Thyroid gland (tissue), 4 donors: ENCODE measurements around the gene MED25.

Experiments used
- CTCF ChIP-seq, 6 experiments: fragments of 200-600 bp in 3 of 6; fragments of 450-650 bp in 3 of 6; sonication (generic) in 3 of 6; IDR thresholded peaks; one replicate each; pipeline ENCODE4 v1.5.1; 2016 to 2019; ENCODE audit warnings: antibody characterized with exemption in 6 of 6, mild to moderate bottlenecking in 2 of 6, inconsistent platforms in 1 of 6, moderate library complexity in 1 of 6
- POLR2A ChIP-seq, 2 donors: fragments of 450-650 bp; IDR thresholded peaks; one replicate each; pipeline ENCODE4 v1.6.1; 2017; ENCODE audit warnings: antibody characterized with exemption in 2 of 2, mild to moderate bottlenecking in 2 of 2, moderate library complexity in 1 of 2

- TF ChIP-seq CTCF (IDR thresholded peaks at IDR 0.05) (no peak), POLR2A (IDR thresholded peaks at IDR 0.05) (no peak)
Measured at GRCh38 chr19:49851456-49852259, 33.6 kb downstream of the MED25 start.
